ENCODE measurements around the gene MEPE.

The MEPE gene

GRCh38 chr4:87895964-87896621 lies 63.3 kb downstream of the MEPE start:
- Histone ChIP-seq H3K27ac (ENCODE audit: insufficient read depth, low read length, poor library complexity, severe bottlenecking) (no peak overlapping the region), H3K27me3 (replicated peaks; ENCODE audit: control insufficient read depth, insufficient read depth, low read length, poor library complexity, severe bottlenecking) (no peaks in the 10 kb centered on the region), H3K4me1 (ENCODE audit: control insufficient read depth, insufficient read depth, low read length, poor library complexity, severe bottlenecking) (no peaks in the 10 kb centered on the region), H3K9me3 (ENCODE audit: control insufficient read depth, low read length) (no peaks in the 10 kb centered on the region), H3K36me3 (ENCODE audit: control insufficient read depth, insufficient read depth, low read length) (no peaks in the 10 kb centered on the region), H3K4me3 (ENCODE audit: insufficient read depth, low read depth, low read length, poor library complexity, severe bottlenecking) (no peak overlapping the region)
- no peak for DNase-seq

Measured in effector memory CD4-positive, alpha-beta T cell (primary cell).